B cell (primary cell): Measurements from ENCODE around the gene SORL1. TPM values are rescaled to one million over a fixed set of nuclear protein-coding genes. Genes with fewer than 3 reads are reported as not detected.
"Not testable (repeated sequence)": the region's sequence is repeated elsewhere in the genome, so short reads cannot be mapped to it uniquely, and the experiment has no call there.

Source experiments
- ATAC-seq: fragments of 200-7000 bp; cut with Tn5 transposase; one replicate; pipeline ENCODE4 v1.10.0; 2021; ENCODE audit warnings: low read depth, mild to moderate bottlenecking, moderate number of reproducible peaks, moderate library complexity
- CTCF ChIA-PET: fragments of 350-600 bp; sonication (Branson Sonifier 250); formaldehyde crosslinking; loops from one replicate; lab custom pipeline; 2021; ENCODE audit warnings: antibody characterized with exemption, inconsistent platforms; lab: Charles Lee
- POLR2A ChIA-PET: fragments of 350-600 bp; sonication (Branson Sonifier 250); formaldehyde crosslinking; loops from one replicate; lab custom pipeline; 2021; ENCODE audit warnings: antibody characterized with exemption; lab: Charles Lee
- DNase-seq: peaks from one replicate; pipeline ENCODE4 v3.0.0; 2013
- H2AFZ ChIP-seq: 2 replicates; pipeline ENCODE4 v1.6.1; 2012; ENCODE audit warnings: mild to moderate bottlenecking, low read depth, low read length; ENCODE audit not compliant: insufficient read depth, poor library complexity, severe bottlenecking
- H3K27ac ChIP-seq, 2 donors: 1 replicate in 1 of 2; 2 replicates in 1 of 2; pipeline ENCODE4 v1.5.1; 2012 to 2013; ENCODE audit warnings: low read length in 2 of 2, mild to moderate bottlenecking in 2 of 2, moderate library complexity in 1 of 2
- H3K27me3 ChIP-seq, 4 experiments: fragments of 200-600 bp in 1 of 4; sonication (generic) in 1 of 4; replicated peaks in 1 of 4; 1 replicate in 2 of 4; 2 replicates in 2 of 4; pipeline versions ENCODE4 v1.6.1 to v1.7.0; 2013 to 2016; ENCODE audit warnings: low read length in 3 of 4, mild to moderate bottlenecking in 2 of 4, mixed read lengths in 1 of 4, moderate library complexity in 1 of 4; ENCODE audit not compliant: insufficient read depth in 4 of 4, control insufficient read depth in 3 of 4; ENCODE audit errors: control extremely low read depth in 1 of 4
- H3K36me3 ChIP-seq, 2 experiments: replicated peaks in 1 of 2; 1 replicate in 1 of 2; 2 replicates in 1 of 2; pipeline versions ENCODE4 v1.6.1 to v1.7.1; 2013; ENCODE audit warnings: low read length in 1 of 2; ENCODE audit not compliant: insufficient read depth in 2 of 2, control insufficient read depth in 1 of 2; ENCODE audit errors: control extremely low read depth in 1 of 2, extremely low read depth in 1 of 2
- H3K4me1 ChIP-seq, 2 donors: fragments of 200-600 bp in 1 of 2; sonication (generic) in 1 of 2; 1 replicate in 1 of 2; 2 replicates in 1 of 2; pipeline versions ENCODE4 v1.5.1 to v1.6.1; 2013 to 2017; ENCODE audit warnings: low read length in 2 of 2; ENCODE audit not compliant: control insufficient read depth in 2 of 2, insufficient read depth in 2 of 2
- H3K4me2 ChIP-seq: replicated peaks from 2 replicates; pipeline ENCODE3; 2012; ENCODE audit warnings: mild to moderate bottlenecking, low read depth, low read length; ENCODE audit not compliant: poor library complexity, severe bottlenecking
- H3K4me3 ChIP-seq, 5 experiments: fragments of 200-600 bp in 1 of 5; sonication (generic) in 1 of 5; 1 replicate in 3 of 5; 2 replicates in 2 of 5; pipeline versions ENCODE4 v1.5.1 to v1.7.0; 2011 to 2016; ENCODE audit warnings: low read length in 4 of 5, mild to moderate bottlenecking in 4 of 5, low read depth in 2 of 5, control low read depth in 1 of 5, moderate library complexity in 1 of 5; ENCODE audit not compliant: insufficient read depth in 1 of 5; ENCODE audit errors: control extremely low read depth in 1 of 5, extremely low read depth in 1 of 5
- H3K79me2 ChIP-seq: fragments of 200-600 bp; sonication (generic); one replicate; pipeline ENCODE4 v1.6.0; 2016; ENCODE audit warnings: low read length; ENCODE audit not compliant: control insufficient read depth, insufficient read depth
- H3K9ac ChIP-seq: fragments of 200-600 bp; sonication (generic); 2 replicates; pipeline ENCODE4 v1.6.1; 2017; ENCODE audit warnings: mild to moderate bottlenecking, low read length, moderate library complexity
- H3K9me3 ChIP-seq, 3 donors: one replicate each; pipeline versions ENCODE4 v1.6.1 to v1.7.1; 2013; ENCODE audit warnings: low read length in 2 of 3; ENCODE audit not compliant: control insufficient read depth in 2 of 3, insufficient read depth in 1 of 3; ENCODE audit errors: control extremely low read depth in 1 of 3
- H4K20me1 ChIP-seq: 2 replicates; pipeline ENCODE4 v1.6.0; 2012; ENCODE audit warnings: mild to moderate bottlenecking, low read length; ENCODE audit not compliant: insufficient read depth, control insufficient read depth, poor library complexity, severe bottlenecking
- H3K27ac Mint-ChIP-seq: one replicate; pipeline ENCODE4 v1.8.0; 2021; ENCODE audit warnings: mixed read lengths
- H3K27me3 Mint-ChIP-seq: one replicate; pipeline ENCODE4 v1.8.0; 2021; ENCODE audit warnings: mixed read lengths
- H3K4me1 Mint-ChIP-seq: one replicate; pipeline ENCODE4 v1.8.0; 2021; ENCODE audit warnings: mixed read lengths
- H3K4me3 Mint-ChIP-seq: one replicate; pipeline ENCODE4 v1.8.0; 2021; ENCODE audit warnings: mixed read lengths
- H3K9me3 Mint-ChIP-seq: one replicate; pipeline ENCODE4 v1.8.0; 2022; ENCODE audit warnings: mixed read lengths; ENCODE audit not compliant: insufficient read depth
- EZH2 ChIP-seq: IDR thresholded peaks from 2 replicates; pipeline ENCODE4 v1.6.1; 2012; ENCODE audit warnings: borderline replicate concordance, low read depth, mild to moderate bottlenecking, moderate library complexity, low read length; ENCODE audit not compliant: insufficient read depth, poor library complexity, severe bottlenecking
- WGBS: methylation state at CpG from one replicate; pipeline ENCODE4 v1.1.5; 2013; ENCODE audit warnings: missing lambda C conversion rate; ENCODE audit not compliant: insufficient coverage; 5-methylcytosine and 5-hydroxymethylcytosine counted together
- intact Hi-C: fragments of 100-400 bp; cut with micrococcal nuclease; formaldehyde crosslinking; loops from one replicate; pipeline ENCODE4 v1.10.0; 2022
- polyA plus RNA-seq: library from polyadenylated mRNA; depleted of rRNA; stranded (reverse); fragments of >200 nt; gene quantifications from 2 replicates; pipeline ENCODE4 v1.2.3, GENCODE V29; 2012
- total RNA-seq, 2 donors: library from RNA; stranded (reverse); fragments of 120-200 nt in 1 of 2; gene quantifications; 1 replicate in 1 of 2; 2 replicates in 1 of 2; pipeline versions ENCODE4 v1.2.3 to v1.2.4, GENCODE V29; 2013 to 2022
- TF ChIP-seq, protein P1 (sequence below): fragments of 200-600 bp; IDR thresholded peaks from one replicate; pipeline ENCODE4 v1.8.0; 2022; ENCODE audit warnings: antibody characterized with exemption, mild to moderate bottlenecking

SORL1 gene
- total and polyA plus RNA-seq, 2 donors (not counting 1 experiment from before 2014, with no cell fraction given) = 13.0 to 396 TPM

DNA sequence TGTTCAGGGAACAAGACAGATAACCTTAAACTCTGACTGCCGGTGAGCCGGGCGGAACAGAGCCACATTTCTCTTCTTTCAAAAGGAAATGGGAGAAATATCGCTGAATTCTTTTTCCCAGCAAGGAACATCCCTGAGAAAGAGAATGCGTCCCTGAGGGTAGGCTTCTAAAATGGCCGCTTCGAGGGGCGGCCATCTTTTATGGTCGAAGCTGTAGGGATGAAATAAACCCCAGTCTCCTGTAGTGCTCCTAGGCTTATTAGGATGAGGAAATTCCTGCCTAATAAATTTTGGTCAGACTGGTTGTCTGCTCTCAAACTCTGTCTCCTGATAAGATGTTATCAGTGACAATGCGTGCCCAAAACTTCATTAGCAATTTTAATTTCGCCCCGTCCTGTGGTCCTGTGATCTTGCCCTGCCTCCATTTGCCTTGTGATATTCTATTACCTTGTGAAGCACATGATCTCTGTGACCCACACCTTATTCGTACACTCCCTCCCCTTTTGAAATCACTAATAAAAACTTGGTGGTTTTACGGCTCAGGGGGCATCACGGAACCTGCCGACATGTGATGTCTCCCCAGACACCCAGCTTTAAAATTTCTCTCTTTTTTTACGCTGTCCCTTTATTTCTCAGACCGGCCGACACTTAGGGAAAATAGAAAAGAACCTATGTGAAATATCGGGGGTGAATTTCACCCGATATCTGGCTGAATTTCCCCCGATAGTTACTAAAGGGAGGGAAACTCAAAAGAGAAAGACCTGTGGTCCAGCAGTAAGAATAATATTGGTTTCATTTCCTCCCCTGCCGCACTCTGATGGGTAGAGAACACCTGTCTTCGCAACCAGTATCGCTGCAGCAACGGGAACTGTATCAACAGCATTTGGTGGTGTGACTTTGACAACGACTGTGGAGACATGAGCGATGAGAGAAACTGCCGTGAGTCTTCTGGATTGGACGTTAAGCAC, 117.5 kb downstream of the SORL1 start:
- ATAC-seq = peak; percentile 98
- WGBS = 47% methylated on average over 17 of the region's 30 CpGs
- H3K4me1 ChIP-seq = peaks cover 8 to 30% of the 10 kb centered on the region in 2 donors
- H3K9me3 ChIP-seq, H3K79me2 ChIP-seq, H3K9me3 Mint-ChIP-seq, H2AFZ ChIP-seq, POLR2A ChIA-PET: not testable (repeated sequence)
- Mint-ChIP-seq H3K4me3 (peak overlapping the region; percentile 73), H3K4me1 (peaks cover 36% of the 10 kb centered on the region), H3K27ac (peak overlapping the region; percentile 86), H3K27me3 (peaks cover 21% of the 10 kb centered on the region)
- intact Hi-C loops = loop anchor here (1.0 kb wide), 3 partner anchors 21 to 277 kb away; partner anchors contain the start of gene SC5D
- peaks cover 30% of the 10 kb centered on the region for H4K20me1 ChIP-seq
- H3K27ac ChIP-seq = peak overlapping the region; percentile 20 to 42
- H3K9ac ChIP-seq = peak overlapping the region; percentile 14
- CTCF ChIA-PET = interaction anchor here (1.3 kb wide), 1 partner anchor 13 kb away, joined by 3 read pairs; no protein-coding TSS in a partner anchor
- peak overlapping the region; percentile 46 for H3K4me2 ChIP-seq
- peak overlapping the region in 2 of 5 experiments; percentile 23 to 24 for H3K4me3 ChIP-seq
- DNase-seq = peak; percentile 90
- peaks cover 25 to 40% of the 10 kb centered on the region in 2 experiments for H3K36me3 ChIP-seq
- peaks cover 0 to 19% (median 2%) of the 10 kb centered on the region in 4 experiments for H3K27me3 ChIP-seq

DNA sequence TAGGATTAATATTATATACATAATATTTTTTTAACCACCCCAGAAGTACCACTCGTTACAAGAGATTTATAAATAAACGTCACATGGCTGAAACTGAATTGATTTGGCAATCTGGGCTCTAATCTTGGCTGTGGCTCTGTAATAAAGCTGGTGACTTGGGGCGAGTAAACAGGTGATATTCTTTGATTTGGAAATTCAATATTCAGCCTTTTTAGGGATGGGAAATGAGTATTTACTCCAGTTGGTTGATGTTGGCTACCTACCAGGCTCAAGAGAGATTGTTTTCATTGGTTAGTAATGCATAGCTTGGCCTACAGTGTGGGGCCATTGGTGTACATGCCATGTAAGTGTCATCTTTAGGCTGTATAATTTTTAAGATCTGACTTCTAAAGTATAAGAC, 118.3 kb downstream of the SORL1 start:
- Histone ChIP-seq H3K27ac (peak overlapping the region in 1 of 2 donors; percentile 42), H2AFZ (no peak overlapping the region), H4K20me1 (peaks cover 30% of the 10 kb centered on the region), H3K4me2 (peak overlapping the region; percentile 46), H3K36me3 (peaks cover 26 to 47% of the 10 kb centered on the region in 2 experiments), H3K4me1 (peaks cover 8 to 38% of the 10 kb centered on the region in 2 donors), H3K27me3 (peaks cover 0 to 19% (median 2%) of the 10 kb centered on the region in 4 experiments), H3K79me2 (peaks cover 6% of the 10 kb centered on the region), H3K9me3 (no peaks in the 10 kb centered on the region), H3K4me3 (no peak overlapping the region), H3K9ac (no peak overlapping the region)
- ATAC-seq = no peak
- no peaks in the 10 kb centered on the region for H3K9me3 Mint-ChIP-seq
- ChIA-PET CTCF (interaction anchor here (1.3 to 2.6 kb wide), 2 partner anchors 12 to 249 kb away, joined by 3 to 9 read pairs; no protein-coding TSS in a partner anchor), POLR2A (no interaction called here)
- peaks cover 43% of the 10 kb centered on the region for H3K4me1 Mint-ChIP-seq
- H3K4me3 Mint-ChIP-seq = no peak overlapping the region
- DNase-seq = peak; percentile 19
- WGBS = 100% methylated on average over 1 of the region's 3 CpGs
- TF ChIP-seq, protein P1, sequence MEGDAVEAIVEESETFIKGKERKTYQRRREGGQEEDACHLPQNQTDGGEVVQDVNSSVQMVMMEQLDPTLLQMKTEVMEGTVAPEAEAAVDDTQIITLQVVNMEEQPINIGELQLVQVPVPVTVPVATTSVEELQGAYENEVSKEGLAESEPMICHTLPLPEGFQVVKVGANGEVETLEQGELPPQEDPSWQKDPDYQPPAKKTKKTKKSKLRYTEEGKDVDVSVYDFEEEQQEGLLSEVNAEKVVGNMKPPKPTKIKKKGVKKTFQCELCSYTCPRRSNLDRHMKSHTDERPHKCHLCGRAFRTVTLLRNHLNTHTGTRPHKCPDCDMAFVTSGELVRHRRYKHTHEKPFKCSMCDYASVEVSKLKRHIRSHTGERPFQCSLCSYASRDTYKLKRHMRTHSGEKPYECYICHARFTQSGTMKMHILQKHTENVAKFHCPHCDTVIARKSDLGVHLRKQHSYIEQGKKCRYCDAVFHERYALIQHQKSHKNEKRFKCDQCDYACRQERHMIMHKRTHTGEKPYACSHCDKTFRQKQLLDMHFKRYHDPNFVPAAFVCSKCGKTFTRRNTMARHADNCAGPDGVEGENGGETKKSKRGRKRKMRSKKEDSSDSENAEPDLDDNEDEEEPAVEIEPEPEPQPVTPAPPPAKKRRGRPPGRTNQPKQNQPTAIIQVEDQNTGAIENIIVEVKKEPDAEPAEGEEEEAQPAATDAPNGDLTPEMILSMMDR = no peak
- TF ChIP-seq EZH2 = no peak
- intact Hi-C loops = loop anchor here (1.0 kb wide), 3 partner anchors 20 to 278 kb away; partner anchors contain the start of gene SC5D
- H3K27ac Mint-ChIP-seq = no peak overlapping the region
- peaks cover 21% of the 10 kb centered on the region for H3K27me3 Mint-ChIP-seq
